ENCODE data around the gene SLC6A18.

The SLC6A18 gene

GRCh38 chr5:1293416-1294205 is 68.4 kb downstream of the SLC6A18 start:
- peak; percentile 44 for DNase-seq (ENCODE audit: low spot score)

GRCh38 chr5:1294206-1294834 is 69.1 kb downstream of the SLC6A18 start:
- DNase-seq (ENCODE audit: low spot score), result peak; percentile 63

DNA sequence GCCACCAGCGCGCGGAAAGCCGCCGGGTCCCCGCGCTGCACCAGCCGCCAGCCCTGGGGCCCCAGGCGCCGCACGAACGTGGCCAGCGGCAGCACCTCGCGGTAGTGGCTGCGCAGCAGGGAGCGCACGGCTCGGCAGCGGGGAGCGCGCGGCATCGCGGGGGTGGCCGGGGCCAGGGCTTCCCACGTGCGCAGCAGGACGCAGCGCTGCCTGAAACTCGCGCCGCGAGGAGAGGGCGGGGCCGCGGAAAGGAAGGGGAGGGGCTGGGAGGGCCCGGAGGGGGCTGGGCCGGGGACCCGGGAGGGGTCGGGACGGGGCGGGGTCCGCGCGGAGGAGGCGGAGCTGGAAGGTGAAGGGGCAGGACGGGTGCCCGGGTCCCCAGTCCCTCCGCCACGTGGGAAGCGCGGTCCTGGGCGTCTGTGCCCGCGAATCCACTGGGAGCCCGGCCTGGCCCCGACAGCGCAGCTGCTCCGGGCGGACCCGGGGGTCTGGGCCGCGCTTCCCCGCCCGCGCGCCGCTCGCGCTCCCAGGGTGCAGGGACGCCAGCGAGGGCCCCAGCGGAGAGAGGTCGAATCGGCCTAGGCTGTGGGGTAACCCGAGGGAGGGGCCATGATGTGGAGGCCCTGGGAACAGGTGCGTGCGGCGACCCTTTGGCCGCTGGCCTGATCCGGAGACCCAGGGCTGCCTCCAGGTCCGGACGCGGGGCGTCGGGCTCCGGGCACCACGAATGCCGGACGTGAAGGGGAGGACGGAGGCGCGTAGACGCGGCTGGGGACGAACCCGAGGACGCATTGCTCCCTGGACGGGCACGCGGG is 69.9 kb downstream of the SLC6A18 start, which contains the start of gene TERT:
Gene TERT, minus strand, starts transcription at position 234 of the 815 bp plus-strand sequence. Its CDS starts 79 bp downstream, at position 155.
- peak; percentile 82 for DNase-seq (ENCODE audit: low spot score)

- peak; percentile 54 for DNase-seq (ENCODE audit: low spot score)
These were observed 70.5 kb downstream of the SLC6A18 start for GRCh38 chr5:1295650-1296037.
